Muscle of back (tissue), 11 donors: ENCODE results near the gene NDUFAF3. TPM values are rescaled to one million over a fixed set of nuclear protein-coding genes. Genes with fewer than 3 reads are reported as not detected.
"Not testable (repeated sequence)": the region's sequence is repeated elsewhere in the genome, so short reads cannot be mapped to it uniquely, and the experiment has no call there.

Experiments used
- DNase-seq, 3 donors: peaks; one replicate each; pipeline versions ENCODE4 v3.0.0 to v3.0.0-alpha.2; 2013
- polyA plus RNA-seq, 10 donors: library from polyadenylated mRNA; unstranded; fragments of 120-200 nt; gene quantifications; one replicate each; pipeline ENCODE4 v1.2.1, GENCODE V29; 2013; ENCODE audit not compliant: insufficient read length in 10 of 10

The NDUFAF3 gene
- polyA plus RNA-seq, 10 donors: 43.0 to 58.3 (median 51.6) TPM

GRCh38 chr3:48997714-48998637, 23.9 kb upstream of the NDUFAF3 start:
- no peak for DNase-seq

- DNase-seq: no peak
Measured at GRCh38 chr3:48999085-48999858, 22.6 kb upstream of the NDUFAF3 start.

DNA sequence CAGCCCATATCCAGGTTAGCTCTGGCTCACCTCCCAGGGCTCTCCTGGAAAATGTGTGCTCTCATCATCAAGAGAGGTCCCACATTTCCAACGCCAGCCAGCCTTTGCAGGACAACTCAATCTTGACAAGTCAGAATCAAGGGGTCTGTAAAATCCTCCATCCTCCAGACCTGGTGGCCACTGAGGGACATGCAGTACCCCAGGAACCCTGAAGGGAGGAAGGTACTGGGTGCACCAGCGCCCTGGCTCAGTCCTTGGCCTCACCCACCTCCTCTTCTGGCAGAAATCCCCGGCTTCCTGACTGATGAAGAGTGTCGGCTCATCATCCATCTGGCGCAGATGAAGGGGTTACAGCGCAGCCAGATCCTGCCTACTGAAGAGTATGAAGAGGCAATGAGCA, 20.8 kb upstream of the NDUFAF3 start:
- DNase-seq: no peak

DNA sequence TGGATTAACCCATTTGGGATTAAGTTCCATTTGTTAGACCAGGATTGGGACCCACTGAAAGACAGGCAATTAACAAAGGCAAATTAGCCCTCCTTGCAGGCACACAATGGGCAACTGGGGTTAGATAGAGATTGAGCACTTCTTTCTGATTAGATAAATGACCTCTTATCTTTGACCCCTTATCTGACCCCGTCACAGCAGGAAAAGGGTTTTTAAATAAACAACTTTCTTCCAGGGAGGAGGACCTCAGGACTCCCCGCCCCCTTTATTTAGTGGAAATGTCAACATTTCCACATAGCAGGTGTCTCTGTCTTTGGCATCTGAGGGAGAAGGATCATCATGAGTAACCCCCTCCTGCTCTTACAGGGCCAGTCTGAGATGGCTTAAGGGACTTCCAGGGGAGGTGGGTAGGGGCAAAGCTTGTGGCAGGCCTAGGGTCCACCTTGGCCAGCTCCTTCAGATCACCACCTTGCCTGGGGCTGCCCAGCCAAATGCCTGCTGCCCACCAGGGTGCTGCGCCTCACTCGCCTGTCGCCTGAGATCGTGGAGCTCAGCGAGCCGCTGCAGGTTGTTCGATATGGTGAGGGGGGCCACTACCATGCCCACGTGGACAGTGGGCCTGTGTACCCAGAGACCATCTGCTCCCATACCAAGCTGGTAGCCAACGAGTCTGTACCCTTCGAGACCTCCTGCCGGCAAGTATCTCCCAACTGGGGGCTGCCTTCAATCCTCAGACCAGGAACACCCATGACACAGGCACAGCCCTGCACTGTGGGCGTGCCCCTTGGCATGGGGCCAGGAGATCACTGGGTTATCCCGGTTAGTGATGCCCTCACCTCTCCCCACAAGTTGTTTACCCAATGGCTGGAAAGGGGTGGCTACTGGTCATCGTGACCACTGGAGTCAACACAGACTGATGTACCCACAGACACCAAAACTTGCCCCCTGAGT, 17.3 kb upstream of the NDUFAF3 start:
- DNase-seq: no peak

GRCh38 chr3:49005303-49005680, 16.6 kb upstream of the NDUFAF3 start:
- no peak for DNase-seq

DNA sequence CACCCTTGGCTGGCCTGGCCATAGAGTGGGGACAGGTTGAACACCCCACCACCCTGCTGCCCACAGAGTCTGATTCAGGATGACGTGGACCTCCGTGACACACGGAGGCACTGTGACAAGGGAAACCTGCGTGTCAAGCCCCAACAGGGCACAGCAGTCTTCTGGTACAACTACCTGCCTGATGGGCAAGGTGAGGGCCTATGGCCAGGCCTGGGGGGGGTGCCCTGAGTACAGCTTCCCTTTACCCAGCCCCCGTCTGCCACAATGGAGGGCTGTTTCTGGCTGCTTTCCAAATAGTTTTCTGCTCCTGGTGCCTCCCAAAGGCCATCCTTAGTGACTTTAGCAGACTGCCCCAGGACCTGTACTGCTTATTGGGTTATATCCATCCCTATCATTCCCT, 15.9 kb upstream of the NDUFAF3 start:
- no peak for DNase-seq

DNA sequence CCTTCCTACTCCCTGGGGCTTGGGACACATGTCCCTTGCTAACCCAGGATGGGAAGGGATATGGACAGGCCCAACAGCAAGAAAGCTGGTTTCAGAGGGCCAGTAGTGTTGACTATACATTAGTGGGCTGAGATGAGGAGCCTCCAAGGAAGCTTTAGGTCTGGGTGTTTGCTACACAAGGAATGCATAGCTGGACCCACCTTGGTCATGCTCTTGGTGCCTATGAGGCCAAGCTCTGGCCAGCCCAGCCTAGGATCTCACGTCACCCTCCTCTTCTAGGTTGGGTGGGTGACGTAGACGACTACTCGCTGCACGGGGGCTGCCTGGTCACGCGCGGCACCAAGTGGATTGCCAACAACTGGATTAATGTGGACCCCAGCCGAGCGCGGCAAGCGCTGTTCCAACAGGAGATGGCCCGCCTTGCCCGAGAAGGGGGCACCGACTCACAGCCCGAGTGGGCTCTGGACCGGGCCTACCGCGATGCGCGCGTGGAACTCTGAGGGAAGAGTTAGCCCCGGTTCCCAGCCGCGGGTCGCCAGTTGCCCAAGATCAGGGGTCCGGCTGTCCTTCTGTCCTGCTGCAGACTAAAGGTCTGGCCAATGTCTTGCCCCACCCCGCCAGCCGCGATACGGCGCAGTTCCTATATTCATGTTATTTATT, 15.4 kb upstream of the NDUFAF3 start:
- DNase-seq: peak in 1 of 3 donors; percentile 76

GRCh38 chr3:49007068-49007770, 14.7 kb upstream of the NDUFAF3 start, which contains the start of gene WDR6:
TSS of gene WDR6 (plus strand) at chr3:49007391. CDS start at chr3:49007432, 41 bp downstream.
- peak; percentile 95 to 98 (median 97) for DNase-seq

DNA sequence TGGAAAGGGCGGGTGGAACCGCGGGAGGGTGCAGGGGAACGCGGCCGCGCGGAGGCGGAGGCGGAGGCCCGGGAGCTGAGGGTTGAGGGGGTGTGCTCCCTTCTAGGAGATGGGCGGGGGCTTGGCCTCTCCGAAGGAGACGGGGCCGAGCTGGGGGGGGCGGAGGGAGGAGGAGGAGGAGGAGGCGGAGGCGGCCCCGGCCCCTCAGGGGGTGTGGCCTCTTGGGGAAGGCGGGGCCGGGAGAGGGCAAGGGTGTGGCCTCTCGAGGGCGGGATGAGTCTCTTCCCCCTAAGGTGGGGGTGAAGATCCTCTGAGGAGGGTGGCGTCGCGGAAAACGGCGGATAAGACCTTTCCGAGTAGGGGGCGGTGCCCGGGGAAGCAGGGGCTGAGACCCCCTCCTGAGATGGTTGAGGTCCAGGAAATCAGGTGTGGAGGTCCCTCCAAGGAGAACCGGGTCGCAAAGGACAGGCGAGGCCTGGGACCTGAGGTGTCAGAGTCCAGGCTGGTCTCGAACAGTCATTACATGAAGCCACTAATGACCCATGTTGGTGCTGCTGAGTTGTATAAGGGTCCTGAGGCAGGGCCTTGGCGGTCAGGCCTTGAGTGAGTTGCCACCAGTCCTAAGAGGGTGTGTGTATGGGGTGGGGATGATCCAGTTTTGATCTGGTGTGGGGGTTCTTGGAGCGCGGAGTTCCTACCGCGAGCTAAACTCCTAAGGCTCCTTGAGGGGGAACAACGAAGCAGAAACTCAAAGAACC, 14.0 kb upstream of the NDUFAF3 start:
- peak; percentile 87 to 93 (median 88) for DNase-seq

- not testable (repeated sequence) for DNase-seq
Measured at GRCh38 chr3:49008627-49009026, 13.3 kb upstream of the NDUFAF3 start.

GRCh38 chr3:49009396-49009795, 12.5 kb upstream of the NDUFAF3 start:
- DNase-seq: no peak

- no peak for DNase-seq
Measured at GRCh38 chr3:49012441-49013017, 9.4 kb upstream of the NDUFAF3 start.

DNA sequence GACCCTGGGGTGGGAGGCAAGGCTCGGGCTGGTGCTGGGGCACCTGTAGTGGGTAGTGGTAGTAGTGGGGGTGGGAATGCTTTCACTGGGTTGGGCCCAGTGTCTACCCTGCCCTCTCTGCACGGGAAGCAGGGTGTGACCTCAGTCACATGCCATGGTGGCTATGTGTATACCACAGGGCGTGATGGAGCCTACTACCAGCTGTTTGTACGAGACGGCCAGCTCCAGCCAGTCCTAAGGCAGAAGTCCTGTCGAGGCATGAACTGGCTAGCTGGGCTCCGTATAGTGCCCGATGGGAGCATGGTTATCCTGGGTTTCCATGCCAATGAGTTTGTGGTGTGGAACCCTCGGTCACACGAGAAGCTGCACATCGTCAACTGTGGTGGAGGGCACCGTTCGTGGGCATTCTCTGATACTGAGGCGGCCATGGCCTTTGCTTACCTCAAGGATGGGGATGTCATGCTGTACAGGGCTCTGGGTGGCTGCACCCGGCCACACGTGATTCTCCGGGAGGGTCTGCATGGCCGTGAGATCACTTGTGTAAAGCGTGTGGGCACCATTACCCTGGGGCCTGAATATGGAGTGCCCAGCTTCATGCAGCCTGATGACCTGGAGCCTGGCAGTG, 8.7 kb upstream of the NDUFAF3 start:
- DNase-seq: no peak

DNA sequence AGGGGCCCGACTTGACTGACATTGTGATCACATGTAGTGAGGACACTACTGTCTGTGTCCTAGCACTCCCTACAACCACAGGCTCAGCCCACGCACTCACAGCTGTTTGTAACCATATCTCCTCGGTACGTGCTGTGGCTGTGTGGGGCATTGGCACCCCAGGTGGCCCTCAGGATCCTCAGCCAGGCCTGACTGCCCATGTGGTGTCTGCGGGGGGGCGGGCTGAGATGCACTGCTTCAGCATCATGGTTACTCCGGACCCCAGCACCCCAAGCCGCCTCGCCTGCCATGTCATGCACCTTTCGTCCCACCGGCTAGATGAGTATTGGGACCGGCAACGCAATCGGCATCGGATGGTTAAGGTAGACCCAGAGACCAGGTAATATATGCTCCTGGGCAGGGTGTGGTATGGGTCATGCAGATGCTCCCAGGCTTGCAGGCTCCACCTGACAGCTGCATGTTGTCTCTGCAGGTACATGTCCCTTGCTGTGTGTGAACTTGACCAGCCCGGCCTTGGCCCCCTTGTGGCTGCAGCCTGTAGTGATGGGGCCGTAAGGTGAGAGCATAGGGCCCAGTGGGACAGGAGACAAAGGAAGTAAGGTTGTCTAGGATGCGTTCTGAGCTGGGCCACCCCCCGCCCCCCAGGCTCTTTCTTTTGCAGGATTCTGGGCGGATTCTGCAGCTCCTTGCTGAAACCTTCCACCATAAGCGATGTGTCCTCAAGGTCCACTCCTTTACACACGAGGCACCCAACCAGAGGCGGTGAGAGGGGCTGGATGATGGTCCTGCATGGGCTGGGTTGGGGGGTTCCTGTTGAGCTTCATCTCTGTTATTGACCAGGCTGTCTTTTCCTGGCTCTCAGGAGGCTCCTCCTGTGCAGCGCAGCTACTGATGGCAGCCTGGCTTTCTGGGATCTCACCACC, 7.9 kb upstream of the NDUFAF3 start:
- no peak for DNase-seq

- DNase-seq: no peak
Measured at GRCh38 chr3:49015072-49015471, 6.8 kb upstream of the NDUFAF3 start.

GRCh38 chr3:49015765-49016164, 6.2 kb upstream of the NDUFAF3 start:
- no peak for DNase-seq

DNA sequence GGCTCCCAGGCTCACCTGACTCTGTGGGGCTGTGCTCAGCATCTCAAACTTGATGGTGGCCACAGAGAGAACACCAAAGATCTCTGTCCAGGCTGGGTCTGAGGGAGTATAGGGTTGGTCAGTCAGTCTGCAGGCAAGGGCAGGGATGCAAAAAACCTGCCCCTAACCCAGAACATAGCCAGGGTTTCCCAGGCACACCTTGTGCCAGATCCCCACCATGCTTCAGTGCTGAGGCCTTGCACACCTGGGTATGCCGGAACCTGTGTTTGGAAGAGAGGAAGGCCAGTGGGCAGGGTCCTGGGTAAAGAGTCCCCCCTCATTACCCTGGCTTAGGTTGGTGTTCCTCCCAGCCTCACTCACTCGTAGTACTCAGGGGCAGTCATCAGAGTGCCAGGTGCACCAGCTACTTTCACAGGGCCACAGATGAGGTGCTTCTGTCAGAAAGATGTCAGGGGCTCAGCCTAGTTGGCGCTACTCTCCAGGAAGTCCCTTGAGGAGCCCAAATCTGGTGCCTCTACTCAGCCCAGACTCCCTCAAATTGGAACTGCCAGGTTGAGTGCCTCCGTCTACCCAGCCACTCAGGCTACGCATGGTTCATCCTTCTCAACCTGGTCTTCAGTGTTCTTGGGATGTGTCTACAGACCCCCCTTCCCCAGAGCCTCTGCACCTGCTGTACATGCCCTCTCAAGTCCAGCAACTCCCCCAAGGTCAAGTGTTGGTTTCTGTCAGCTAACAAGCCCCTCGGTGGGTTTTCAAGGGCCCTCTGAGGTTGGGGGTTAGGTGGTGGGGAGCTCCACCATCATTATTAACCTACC, 5.3 kb upstream of the NDUFAF3 start:
- no peak for DNase-seq
